ENCODE measurements around the gene REXO1.

DNA sequence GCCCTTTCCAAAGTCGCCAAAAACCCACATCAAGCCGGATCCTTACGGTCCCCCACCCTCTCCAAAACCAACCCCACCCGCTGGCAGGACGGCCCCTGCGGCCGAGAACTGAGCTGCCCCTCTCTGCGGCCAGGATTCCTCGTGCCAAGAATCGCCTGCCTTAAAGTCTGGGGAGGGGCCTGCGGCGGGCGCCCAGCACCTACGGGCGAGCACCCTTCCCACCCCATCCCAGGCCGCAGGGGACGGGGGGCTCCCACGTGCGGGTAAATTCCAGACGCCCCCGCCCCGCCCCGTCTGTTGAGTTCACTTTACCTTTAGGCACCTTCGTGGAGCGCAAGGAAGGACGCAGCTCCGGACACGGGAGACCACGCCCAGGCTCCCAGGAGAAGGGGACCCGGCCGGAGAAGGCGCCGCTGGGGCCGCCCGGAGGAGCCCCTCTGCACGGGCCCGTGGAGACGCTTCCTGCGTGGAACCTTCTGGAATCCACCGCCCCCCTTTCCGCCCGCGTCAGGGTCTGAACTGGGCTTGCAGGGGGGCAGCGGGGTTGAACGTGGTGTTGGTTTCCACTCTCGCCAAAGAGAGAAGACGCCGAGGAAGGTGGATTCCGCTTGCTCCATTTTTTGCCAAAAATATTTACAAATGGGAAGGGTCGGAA lies 72.2 kb downstream of the REXO1 start:
- no peak for TF ChIP-seq POLR2AphosphoS5 (IDR thresholded peaks at IDR 0.05; ENCODE audit: borderline replicate concordance, low read depth, low read length)
- peak; percentile 80 for TF ChIP-seq EZH2 (IDR thresholded peaks at IDR 0.05)
- no peak for TF ChIP-seq FOXP2 (optimal IDR thresholded peaks at IDR 0.05; ENCODE audit: control extremely low read depth, extremely low read length, insufficient read depth)
